HepG2 (cell line): ENCODE data around the gene MSI2. TPM values are rescaled to one million over a fixed set of nuclear protein-coding genes. Genes with fewer than 3 reads are reported as not detected.

Experiments
- ATAC-seq: fragments of 200-7000 bp; cut with Tn5 transposase; 3 replicates; pipeline ENCODE4 v1.9.1; 2020; ENCODE audit warnings: mild to moderate bottlenecking, moderate library complexity
- BruUV-seq: library from RNA; stranded (reverse); fragments of 400-500 nt; replicated peaks from 2 replicates; lab custom pipeline; 2021; lab: Mats Ljungman, UMichigan
- CTCF ChIA-PET: fragments of 300-600 bp; formaldehyde crosslinking; extraction: SDS; loops from one replicate; lab custom pipeline; 2021; ENCODE audit warnings: low total read pairs, inconsistent platforms, low intra/inter-chr PET ratio; lab: Yijun Ruan, JAX
- POLR2A ChIA-PET: fragments of 350-600 bp; sonication (Branson Sonifier 250); formaldehyde crosslinking; loops from one replicate; lab custom pipeline; 2020; ENCODE audit warnings: antibody characterized with exemption, inconsistent platforms; lab: Yijun Ruan, JAX
- DNase-seq: peaks from one replicate; pipeline ENCODE4 v3.0.0-alpha.2; 2015; ENCODE audit warnings: low spot score
- FAIRE-seq: peaks from 3 replicates; lab custom pipeline; 2011; peaks lifted over from hg19 to GRCh38; lab: Jason Lieb, UNC
- H2AFZ ChIP-seq: one replicate; pipeline ENCODE4 v1.6.1; 2011; ENCODE audit warnings: low read length, inconsistent platforms
- H3K27ac ChIP-seq: fragments of 300-600 bp; 3 replicates; pipeline ENCODE4 v1.8.0; 2011; ENCODE audit warnings: mixed run types, mild to moderate bottlenecking, mixed read lengths, low read length, inconsistent platforms; ENCODE audit not compliant: insufficient read depth; ENCODE audit errors: extremely low read length
- H3K27me3 ChIP-seq, 2 experiments: fragments of 200-600 bp in 1 of 2; 2 replicates in 1 of 2; 3 replicates in 1 of 2; pipeline versions ENCODE4 v1.6.0 to v1.8.0; 2011; ENCODE audit warnings: low read length in 2 of 2, mild to moderate bottlenecking in 2 of 2, moderate library complexity in 2 of 2, inconsistent platforms in 1 of 2; ENCODE audit not compliant: insufficient read depth in 2 of 2, control insufficient read depth in 1 of 2
- H3K36me3 ChIP-seq, 2 experiments: fragments of 200-600 bp in 1 of 2; replicated peaks in 1 of 2; 2 replicates in 1 of 2; 3 replicates in 1 of 2; pipeline versions ENCODE4 v1.5.1 to v1.8.0; 2011; ENCODE audit warnings: low read length in 2 of 2, inconsistent platforms in 1 of 2; ENCODE audit not compliant: insufficient read depth in 2 of 2, control insufficient read depth in 1 of 2
- H3K4me1 ChIP-seq: 2 replicates; pipeline ENCODE4 v1.5.1; 2012; ENCODE audit warnings: low read length, inconsistent platforms; ENCODE audit not compliant: insufficient read depth
- H3K4me2 ChIP-seq: 2 replicates; pipeline ENCODE4 v1.6.0; 2011; ENCODE audit warnings: low read depth, low read length, inconsistent platforms
- H3K4me3 ChIP-seq, 3 experiments: fragments of 200-600 bp in 1 of 3; sonication (generic), shearing (Covaris generic) in 1 of 3; replicated peaks in 1 of 3; 2 replicates each; pipeline ENCODE4 v1.5.1; 2011 to 2016; ENCODE audit warnings: low read length in 3 of 3, inconsistent platforms in 2 of 3, low read depth in 2 of 3, mild to moderate bottlenecking in 2 of 3, control low read depth in 1 of 3, mixed read lengths in 1 of 3; ENCODE audit not compliant: insufficient read depth in 1 of 3
- H3K79me2 ChIP-seq: one replicate; pipeline ENCODE4 v1.6.1; 2011; ENCODE audit warnings: low read length, inconsistent platforms; ENCODE audit not compliant: insufficient read depth
- H3K9ac ChIP-seq: 2 replicates; pipeline ENCODE4 v1.6.0; 2011; ENCODE audit warnings: mild to moderate bottlenecking, low read depth, low read length, inconsistent platforms; ENCODE audit not compliant: insufficient read depth
- H3K9me3 ChIP-seq: 2 replicates; pipeline ENCODE4 v1.5.1; 2012; ENCODE audit warnings: mild to moderate bottlenecking, low read length
- H4K20me1 ChIP-seq: 2 replicates; pipeline ENCODE4 v1.6.0; 2011; ENCODE audit warnings: inconsistent platforms, mild to moderate bottlenecking, low read length, moderate library complexity; ENCODE audit not compliant: insufficient read depth
- BRCA1 ChIP-seq: sonication (generic); formaldehyde crosslinking; IDR thresholded peaks from 2 replicates; pipeline ENCODE4 v1.4.0; 2020; ENCODE audit warnings: missing genetic modification reagents
- FOXA1 ChIP-seq, 2 experiments: fragments of 450-650 bp in 1 of 2; sonication (generic) in 1 of 2; formaldehyde crosslinking in 1 of 2; IDR thresholded peaks; 2 replicates each; pipeline versions ENCODE4 v1.4.0 to v1.6.1; 2016 to 2020; ENCODE audit warnings: missing genetic modification reagents in 1 of 2
- GLI4 ChIP-seq: sonication (generic); formaldehyde crosslinking; IDR thresholded peaks from 2 replicates; pipeline ENCODE4 v1.5.1; 2020; ENCODE audit warnings: missing genetic modification reagents, mild to moderate bottlenecking, moderate library complexity, borderline replicate concordance
- NBN ChIP-seq: fragments of 450-650 bp; conservative IDR thresholded peaks from 2 replicates; pipeline ENCODE4 v1.6.1; 2017
- NFKB2 ChIP-seq: sonication (generic); formaldehyde crosslinking; IDR thresholded peaks from 2 replicates; pipeline ENCODE4 v1.4.0; 2020; ENCODE audit warnings: missing genetic modification reagents, borderline replicate concordance
- PREB ChIP-seq: sonication (generic); formaldehyde crosslinking; IDR thresholded peaks from 2 replicates; pipeline ENCODE4 v1.4.0; 2020; ENCODE audit warnings: missing genetic modification reagents
- SOX6 ChIP-seq, 2 experiments: fragments of 450-650 bp in 1 of 2; sonication (generic) in 1 of 2; formaldehyde crosslinking in 1 of 2; IDR thresholded peaks; 2 replicates each; pipeline versions ENCODE4 v1.4.0 to v1.6.1; 2017 to 2020; ENCODE audit warnings: antibody characterized with exemption in 1 of 2, mild to moderate bottlenecking in 1 of 2, missing genetic modification reagents in 1 of 2
- ZBTB20 ChIP-seq: sonication (generic); formaldehyde crosslinking; IDR thresholded peaks from 2 replicates; pipeline ENCODE4 v1.8.1; 2023; ENCODE audit warnings: missing genetic modification reagents, low read depth, mild to moderate bottlenecking, borderline replicate concordance
- ZBTB21 ChIP-seq: sonication (generic); formaldehyde crosslinking; IDR thresholded peaks from 2 replicates; pipeline ENCODE4 v1.4.0; 2020; ENCODE audit warnings: missing genetic modification reagents
- ZNF143 ChIP-seq: sonication (generic); formaldehyde crosslinking; IDR thresholded peaks from 2 replicates; pipeline ENCODE4 v1.4.0; 2020; ENCODE audit warnings: missing genetic modification reagents
- ZNF230 ChIP-seq: sonication (generic); formaldehyde crosslinking; IDR thresholded peaks from 2 replicates; pipeline ENCODE4 v1.4.0; 2020; ENCODE audit warnings: mild to moderate bottlenecking, missing genetic modification reagents
- ZNF274 ChIP-seq: sonication (generic); formaldehyde crosslinking; IDR thresholded peaks from 2 replicates; pipeline ENCODE4 v1.5.1; 2020; ENCODE audit warnings: mild to moderate bottlenecking, missing genetic modification reagents
- ZNF446 ChIP-seq: sonication (generic); formaldehyde crosslinking; IDR thresholded peaks from 2 replicates; pipeline ENCODE4 v1.5.0; 2020; ENCODE audit warnings: mild to moderate bottlenecking, missing genetic modification reagents
- ZNF615 ChIP-seq: sonication (generic); formaldehyde crosslinking; IDR thresholded peaks from 2 replicates; pipeline ENCODE4 v1.5.0; 2020; ENCODE audit warnings: mild to moderate bottlenecking, missing genetic modification reagents, borderline replicate concordance
- ZNF616 ChIP-seq: sonication (generic); formaldehyde crosslinking; IDR thresholded peaks from 2 replicates; pipeline ENCODE4 v1.5.0; 2020; ENCODE audit warnings: low read depth, mild to moderate bottlenecking, missing genetic modification reagents
- WGBS: methylation state at CpG from one replicate; pipeline ENCODE4 v1.1.6; 2017; ENCODE audit warnings: low lambda C conversion rate; 5-methylcytosine and 5-hydroxymethylcytosine counted together
- in situ Hi-C: cut with HindIII; loops from 2 replicates; pipeline ENCODE4 v1.10.0; 2017; ENCODE audit warnings: low pct_unique_long_range_greater_than_20kb; ENCODE audit not compliant: extremely low pct_ligation_motif_present
- intact Hi-C: fragments of 100-400 bp; cut with micrococcal nuclease; formaldehyde crosslinking; loops from one replicate; pipeline ENCODE4 v1.10.0; 2022; ENCODE audit not compliant: unreplicated experiment
- polyA plus RNA-seq, 8 experiments: library from polyadenylated mRNA; depleted of rRNA in 3 of 8; stranded (reverse) in 7 of 8; unstranded in 1 of 8; fragments of >200 nt; fragmentation: Illumina TruSeq in 4 of 8; extraction: Trizol in 4 of 8; gene quantifications; 2 replicates each; pipeline versions ENCODE4 v1.2.1 to v1.2.3, GENCODE V29; 2011 to 2016; ENCODE audit warnings: low read depth in 4 of 8, missing spikeins in 1 of 8, mixed read lengths in 1 of 8; ENCODE audit not compliant: insufficient read depth in 1 of 8
- total RNA-seq, 5 experiments: library from RNA; depleted of rRNA; stranded (reverse); fragments of >200 nt; fragmentation: Illumina TruSeq; extraction: Trizol; gene quantifications; 2 replicates each; pipeline ENCODE4 v1.2.3, GENCODE V29; 2016; ENCODE audit warnings: low read depth in 1 of 5
- TF ChIP-seq, protein P1 (sequence below): sonication (generic); formaldehyde crosslinking; IDR thresholded peaks from 2 replicates; pipeline ENCODE4 v1.5.0; 2020; ENCODE audit warnings: mild to moderate bottlenecking, missing genetic modification reagents

Gene MSI2
- total and polyA plus RNA-seq, 2 of the 13 experiments (the other 11 are each of a cell fraction or from before 2014, with no cell fraction given), result 77.5 to 78.4 TPM

DNA sequence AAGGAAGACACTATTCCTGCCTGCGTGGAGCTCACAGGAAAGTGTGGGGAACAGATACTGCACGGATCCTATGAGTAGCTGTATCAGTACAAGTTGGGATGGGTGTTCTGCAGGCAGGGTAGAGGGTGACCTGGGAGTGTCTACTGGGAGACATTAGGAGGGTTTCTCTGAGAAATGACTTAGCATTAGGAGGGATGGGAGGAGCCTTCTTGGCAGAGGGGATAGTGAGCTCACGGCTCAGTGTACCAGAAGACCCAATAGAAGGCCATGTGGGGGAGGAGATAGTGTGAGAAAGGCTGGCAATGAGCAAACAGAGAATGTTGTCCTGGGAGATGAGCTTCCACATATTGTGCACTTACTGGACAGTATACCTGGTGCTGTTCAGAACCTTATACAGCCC is 109.1 kb downstream of the MSI2 start:
- ChIA-PET CTCF (no interaction called here), POLR2A (interaction anchor here (0.9 to 1.3 kb wide), 3 partner anchors 8 to 72 kb away, joined by 3 to 4 read pairs (median 3); no protein-coding TSS in a partner anchor)
- peaks cover 48% of the 10 kb centered on the region for H3K79me2 ChIP-seq
- 83% methylated on average over 3 of the region's 3 CpGs for WGBS
- ATAC-seq, result no peak
- no peaks in the 10 kb centered on the region for H3K27me3 ChIP-seq
- peaks cover 2 to 11% of the 10 kb centered on the region in 2 experiments; a peak in 2 of 5 replicates for H3K36me3 ChIP-seq
- no peak overlapping the region for H3K27ac ChIP-seq
- peak; percentile 34 for DNase-seq
- no peak for TF ChIP-seq NFKB2 (CRISPR knock-in tag)
- no peak for TF ChIP-seq FOXA1 (IDR thresholded peaks at IDR 0.05)
- 0 out of 2 replicates have a peak, but pooled peaks have one; percentile 14 for TF ChIP-seq FOXA1 (CRISPR knock-in tag; IDR thresholded peaks at IDR 0.05)
- no peak for TF ChIP-seq SOX6 (IDR thresholded peaks at IDR 0.05)
- 0 out of 2 replicates have a peak, but pooled peaks have one; percentile 18 for TF ChIP-seq SOX6 (CRISPR knock-in tag; IDR thresholded peaks at IDR 0.05)
- no peak overlapping the region for H3K4me3 ChIP-seq
- H3K9me3 ChIP-seq, result no peaks in the 10 kb centered on the region
- no peaks in the 10 kb centered on the region; the same call in 1 of the 2 replicates for H4K20me1 ChIP-seq
- no peak overlapping the region for H3K9ac ChIP-seq
- BruUV-seq, result no TSS peak
- no peak overlapping the region for H2AFZ ChIP-seq
- intact Hi-C loops, result loop anchor here (5.0 kb wide), 1 partner anchor 77 kb away; no protein-coding TSS in a partner anchor
- H3K4me1 ChIP-seq, result peaks cover 56% of the 10 kb centered on the region
- in situ Hi-C loops, result no loop called here
- no peak overlapping the region for H3K4me2 ChIP-seq
- FAIRE-seq, result peak; percentile 37

- BruUV-seq, result no TSS peak
- Histone ChIP-seq H3K27ac (peak overlapping the region; percentile 39), H3K4me3 (no peak overlapping the region), H3K9me3 (no peaks in the 10 kb centered on the region), H3K9ac (no peak overlapping the region), H3K27me3 (no peaks in the 10 kb centered on the region), H3K4me2 (no peak overlapping the region), H3K4me1 (peaks cover 64% of the 10 kb centered on the region), H2AFZ (no peak overlapping the region), H4K20me1 (no peaks in the 10 kb centered on the region; the same call in 1 of the 2 replicates), H3K79me2 (peaks cover 44% of the 10 kb centered on the region), H3K36me3 (peaks cover 2 to 11% of the 10 kb centered on the region in 2 experiments; a peak in 2 of 5 replicates)
- WGBS, result 92% methylated on average over 6 of the region's 6 CpGs
- in situ Hi-C loops, result no loop called here
- FAIRE-seq (no peak), ATAC-seq (no peak), DNase-seq (no peak)
- POLR2A ChIA-PET, result interaction anchor here (1.0 kb wide), 1 partner anchor 9 kb away, joined by 3 read pairs; no protein-coding TSS in a partner anchor
- intact Hi-C loops, result loop anchor here (5.0 kb wide), 1 partner anchor 76 kb away; no protein-coding TSS in a partner anchor
- CTCF ChIA-PET, result no interaction called here
- no peak for TF ChIP-seq ZNF230 (CRISPR knock-in tag)
- TF ChIP-seq ZBTB21, result no peak
- TF ChIP-seq ZNF143, result no peak
- TF ChIP-seq ZNF615 (CRISPR knock-in tag), result no peak
- no peak for TF ChIP-seq GLI4 (CRISPR knock-in tag)
- no peak for TF ChIP-seq NBN
- TF ChIP-seq, protein P1, sequence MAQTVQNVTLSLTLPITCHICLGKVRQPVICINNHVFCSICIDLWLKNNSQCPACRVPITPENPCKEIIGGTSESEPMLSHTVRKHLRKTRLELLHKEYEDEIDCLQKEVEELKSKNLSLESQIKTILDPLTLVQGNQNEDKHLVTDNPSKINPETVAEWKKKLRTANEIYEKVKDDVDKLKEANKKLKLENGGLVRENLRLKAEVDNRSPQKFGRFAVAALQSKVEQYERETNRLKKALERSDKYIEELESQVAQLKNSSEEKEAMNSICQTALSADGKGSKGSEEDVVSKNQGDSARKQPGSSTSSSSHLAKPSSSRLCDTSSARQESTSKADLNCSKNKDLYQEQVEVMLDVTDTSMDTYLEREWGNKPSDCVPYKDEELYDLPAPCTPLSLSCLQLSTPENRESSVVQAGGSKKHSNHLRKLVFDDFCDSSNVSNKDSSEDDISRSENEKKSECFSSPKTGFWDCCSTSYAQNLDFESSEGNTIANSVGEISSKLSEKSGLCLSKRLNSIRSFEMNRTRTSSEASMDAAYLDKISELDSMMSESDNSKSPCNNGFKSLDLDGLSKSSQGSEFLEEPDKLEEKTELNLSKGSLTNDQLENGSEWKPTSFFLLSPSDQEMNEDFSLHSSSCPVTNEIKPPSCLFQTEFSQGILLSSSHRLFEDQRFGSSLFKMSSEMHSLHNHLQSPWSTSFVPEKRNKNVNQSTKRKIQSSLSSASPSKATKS (CRISPR knock-in tag), result no peak
- TF ChIP-seq BRCA1 (CRISPR knock-in tag), result no peak
- TF ChIP-seq ZNF616 (CRISPR knock-in tag), result no peak
- TF ChIP-seq ZNF274 (CRISPR knock-in tag), result 0 out of 2 replicates have a peak, but pooled peaks have one; percentile 17
- TF ChIP-seq ZNF446 (CRISPR knock-in tag), result no peak
- no peak for TF ChIP-seq ZBTB20 (CRISPR knock-in tag)
- no peak for TF ChIP-seq PREB
These were observed 109.8 kb downstream of the MSI2 start for GRCh38 chr17:57366177-57366557.
